H1 (cell line): ENCODE data around the gene OSBPL9. TPM values are rescaled to one million over a fixed set of nuclear protein-coding genes. Genes with fewer than 3 reads are reported as not detected.
A peak's percentile ranks its signal among the peaks of the same experiment; 100 is the strongest.

Experiments
- CTCF ChIA-PET: fragments of 300-600 bp; sonication (Branson Sonifier 250); formaldehyde crosslinking; loops from one replicate; lab custom pipeline; 2021; ENCODE audit not compliant: partially characterized antibody; lab: Charles Lee
- POLR2A ChIA-PET: fragments of 300-600 bp; sonication (Branson Sonifier 250); formaldehyde crosslinking; loops from one replicate; lab custom pipeline; 2021; ENCODE audit warnings: inconsistent platforms; ENCODE audit not compliant: partially characterized antibody; lab: Charles Lee
- DNase-seq, 2 experiments: peaks; one replicate each; pipeline versions ENCODE4 v3.0.0 to v3.0.0-alpha.2; 2010 to 2022; ENCODE audit warnings: low spot score in 2 of 2, low read depth in 1 of 2, mixed read lengths in 1 of 2
- FAIRE-seq: peaks from 2 replicates; lab custom pipeline; 2011; peaks lifted over from hg19 to GRCh38; lab: Jason Lieb, UNC
- H2AFZ ChIP-seq: 2 replicates; pipeline ENCODE4 v1.8.1; 2012; ENCODE audit warnings: low read length, inconsistent platforms
- H2AK5ac ChIP-seq: 2 replicates; pipeline ENCODE4 v1.6.1; 2013; ENCODE audit warnings: low read depth, low read length
- H2BK120ac ChIP-seq: replicated peaks from 2 replicates; pipeline ENCODE3; 2013; ENCODE audit warnings: low read depth, low read length, inconsistent platforms
- H2BK12ac ChIP-seq: 2 replicates; pipeline ENCODE4 v1.6.1; 2013; ENCODE audit warnings: low read depth, low read length
- H2BK15ac ChIP-seq: 2 replicates; pipeline ENCODE4 v1.6.1; 2013; ENCODE audit warnings: low read length
- H2BK20ac ChIP-seq: 2 replicates; pipeline ENCODE4 v1.6.1; 2013; ENCODE audit warnings: low read length
- H2BK5ac ChIP-seq: 2 replicates; pipeline ENCODE4 v1.6.1; 2013; ENCODE audit warnings: low read depth, low read length
- H3K14ac ChIP-seq: 2 replicates; pipeline ENCODE4 v1.6.1; 2013; ENCODE audit warnings: inconsistent platforms; ENCODE audit not compliant: insufficient read length
- H3K18ac ChIP-seq: 2 replicates; pipeline ENCODE4 v1.6.1; 2013; ENCODE audit warnings: low read length; ENCODE audit errors: extremely low read depth
- H3K23ac ChIP-seq: 2 replicates; pipeline ENCODE4 v1.6.1; 2013; ENCODE audit warnings: inconsistent platforms; ENCODE audit not compliant: insufficient read length
- H3K23me2 ChIP-seq: 2 replicates; pipeline ENCODE4 v1.6.1; 2013; ENCODE audit warnings: low read depth, low read length
- H3K27ac ChIP-seq: 2 replicates; pipeline ENCODE4 v1.6.1; 2011; ENCODE audit warnings: low read depth, low read length, inconsistent platforms
- H3K27me3 ChIP-seq, 4 experiments: replicated peaks in 1 of 4; 1 replicate in 1 of 4; 2 replicates in 3 of 4; pipeline versions ENCODE4 v1.6.1 to v1.8.1; 2011 to 2013; ENCODE audit warnings: low read length in 3 of 4, mild to moderate bottlenecking in 3 of 4, inconsistent platforms in 2 of 4, mixed read lengths in 2 of 4, moderate library complexity in 1 of 4; ENCODE audit not compliant: control insufficient read depth in 3 of 4, insufficient read depth in 3 of 4; ENCODE audit errors: extremely low read depth in 1 of 4
- H3K36me3 ChIP-seq, 4 experiments: 2 replicates each; pipeline versions ENCODE4 v1.6.1 to v1.8.1; 2011 to 2013; ENCODE audit warnings: mild to moderate bottlenecking in 4 of 4, low read length in 3 of 4, moderate library complexity in 2 of 4, control low read depth in 1 of 4, inconsistent platforms in 1 of 4; ENCODE audit not compliant: insufficient read depth in 4 of 4, control insufficient read depth in 2 of 4
- H3K4ac ChIP-seq: replicated peaks from 2 replicates; pipeline ENCODE3; 2013; ENCODE audit warnings: low read length, low read depth, mixed read lengths, inconsistent platforms; ENCODE audit not compliant: insufficient read length
- H3K4me1 ChIP-seq, 4 experiments: replicated peaks in 1 of 4; 1 replicate in 1 of 4; 2 replicates in 3 of 4; pipeline versions ENCODE4 v1.6.1 to v1.8.1; 2011 to 2013; ENCODE audit warnings: low read length in 3 of 4, inconsistent platforms in 2 of 4, mixed read lengths in 1 of 4; ENCODE audit not compliant: insufficient read depth in 4 of 4, control insufficient read depth in 3 of 4
- H3K4me2 ChIP-seq, 2 experiments: 2 replicates each; pipeline versions ENCODE4 v1.6.1 to v1.8.1; 2011 to 2013; ENCODE audit warnings: low read depth in 2 of 2, low read length in 2 of 2, control low read depth in 1 of 2, inconsistent platforms in 1 of 2, mild to moderate bottlenecking in 1 of 2; ENCODE audit not compliant: insufficient read depth in 1 of 2
- H3K4me3 ChIP-seq, 4 experiments: fragments of 200-600, 300-600 bp in 1 of 4; sonication (generic), shearing (Covaris generic), sonication (Bioruptor Twin) in 1 of 4; 2 replicates each; pipeline versions ENCODE4 v1.5.1 to v1.8.1; 2011 to 2016; ENCODE audit warnings: low read length in 4 of 4, low read depth in 3 of 4, control low read depth in 2 of 4, inconsistent platforms in 2 of 4, mild to moderate bottlenecking in 2 of 4, mixed read lengths in 1 of 4, moderate library complexity in 1 of 4; ENCODE audit not compliant: insufficient read depth in 2 of 4; ENCODE audit errors: extremely low read depth in 1 of 4
- H3K56ac ChIP-seq: replicated peaks from 2 replicates; pipeline ENCODE3; 2013; ENCODE audit warnings: low read depth, mild to moderate bottlenecking, mixed read lengths, low read length, inconsistent platforms; ENCODE audit not compliant: insufficient read length
- H3K79me1 ChIP-seq: 2 replicates; pipeline ENCODE4 v1.6.1; 2013; ENCODE audit warnings: low read depth, low read length, control low read depth
- H3K79me2 ChIP-seq, 2 experiments: 2 replicates each; pipeline versions ENCODE4 v1.6.1 to v1.8.1; 2012 to 2013; ENCODE audit warnings: low read length in 2 of 2, mild to moderate bottlenecking in 2 of 2, inconsistent platforms in 1 of 2; ENCODE audit not compliant: insufficient read depth in 2 of 2, control insufficient read depth in 1 of 2
- H3K9ac ChIP-seq, 4 experiments: replicated peaks in 1 of 4; 1 replicate in 1 of 4; 2 replicates in 3 of 4; pipeline versions ENCODE4 v1.6.1 to v1.8.1; 2011 to 2013; ENCODE audit warnings: low read depth in 3 of 4, low read length in 3 of 4, control low read depth in 2 of 4, mild to moderate bottlenecking in 2 of 4, moderate library complexity in 2 of 4, inconsistent platforms in 1 of 4; ENCODE audit errors: extremely low read depth in 1 of 4
- H3K9me3 ChIP-seq, 2 experiments: 2 replicates each; pipeline versions ENCODE4 v1.6.1 to v1.8.1; 2012 to 2013; ENCODE audit warnings: mild to moderate bottlenecking in 2 of 2, moderate library complexity in 2 of 2, control low read depth in 1 of 2, inconsistent platforms in 1 of 2, low read depth in 1 of 2, low read length in 1 of 2, mixed read lengths in 1 of 2; ENCODE audit not compliant: insufficient read depth in 2 of 2
- H4K20me1 ChIP-seq, 2 experiments: replicated peaks in 1 of 2; 2 replicates each; pipeline versions ENCODE3 to v1.8.1; 2011 to 2013; ENCODE audit warnings: inconsistent platforms in 2 of 2, low read length in 2 of 2, mild to moderate bottlenecking in 1 of 2; ENCODE audit not compliant: insufficient read depth in 2 of 2, control insufficient read depth in 1 of 2
- H4K5ac ChIP-seq: 2 replicates; pipeline ENCODE4 v1.6.1; 2013; ENCODE audit warnings: low read length, low read depth, mixed read lengths, inconsistent platforms; ENCODE audit not compliant: insufficient read length
- H4K8ac ChIP-seq: 2 replicates; pipeline ENCODE4 v1.8.0; 2013; ENCODE audit warnings: mild to moderate bottlenecking, moderate library complexity, low read length, inconsistent platforms; ENCODE audit not compliant: insufficient read depth; ENCODE audit errors: extremely low read depth
- H4K91ac ChIP-seq: replicated peaks from 2 replicates; pipeline ENCODE3; 2013; ENCODE audit warnings: low read length, mixed read lengths, inconsistent platforms; ENCODE audit not compliant: insufficient read length
- CHD1 ChIP-seq: IDR thresholded peaks from 2 replicates; pipeline ENCODE4 v1.6.1; 2012; ENCODE audit warnings: low read depth, low read length, improper control_type of control experiment
- EZH2 ChIP-seq: fragments of 200-600 bp; sonication (generic); IDR thresholded peaks from 2 replicates; pipeline ENCODE4 v1.7.1; 2012; ENCODE audit warnings: low read depth, mild to moderate bottlenecking, moderate library complexity, low read length, inconsistent platforms; ENCODE audit not compliant: severe bottlenecking
- KDM4A ChIP-seq: IDR thresholded peaks from one replicate; pipeline ENCODE4 v1.7.1; 2012; ENCODE audit warnings: low read depth, mild to moderate bottlenecking, moderate library complexity, low read length, inconsistent platforms; ENCODE audit not compliant: severe bottlenecking
- POLR2A ChIP-seq, 2 experiments: IDR thresholded peaks; 1 replicate in 1 of 2; 2 replicates in 1 of 2; pipeline ENCODE4 v1.6.1; 2011; ENCODE audit warnings: low read depth in 2 of 2, low read length in 2 of 2, mild to moderate bottlenecking in 2 of 2; ENCODE audit errors: control extremely low read depth in 1 of 2
- POLR2AphosphoS5 ChIP-seq: IDR thresholded peaks from 2 replicates; pipeline ENCODE4 v1.6.1; 2011; ENCODE audit warnings: low read depth, low read length
- POU5F1 ChIP-seq: IDR thresholded peaks from 2 replicates; pipeline ENCODE4 v1.6.1; 2011; ENCODE audit warnings: low read depth, mild to moderate bottlenecking, low read length, moderate library complexity
- SIN3A ChIP-seq, 2 experiments: IDR thresholded peaks in 1 of 2; conservative IDR thresholded peaks in 1 of 2; 2 replicates each; pipeline ENCODE4 v1.6.1; 2011 to 2012; ENCODE audit warnings: low read length in 2 of 2, improper control_type of control experiment in 1 of 2, low read depth in 1 of 2, mild to moderate bottlenecking in 1 of 2
- SIRT6 ChIP-seq: IDR thresholded peaks from one replicate; pipeline ENCODE4 v1.7.1; 2012; ENCODE audit warnings: low read length, inconsistent platforms
- SP1 ChIP-seq: IDR thresholded peaks from 2 replicates; pipeline ENCODE4 v1.6.1; 2011; ENCODE audit warnings: low read depth, low read length
- SP4 ChIP-seq: IDR thresholded peaks from 2 replicates; pipeline ENCODE4 v1.6.1; 2012; ENCODE audit warnings: low read length, inconsistent platforms
- SRF ChIP-seq: IDR thresholded peaks from 2 replicates; pipeline ENCODE4 v1.6.1; 2011; ENCODE audit warnings: mild to moderate bottlenecking, low read depth, low read length, moderate library complexity
- SUZ12 ChIP-seq: fragments of 200-600 bp; sonication (generic); IDR thresholded peaks from 2 replicates; pipeline ENCODE4 v1.6.1; 2012; ENCODE audit warnings: mild to moderate bottlenecking, inconsistent platforms, low read length, moderate library complexity, mixed read lengths
- TEAD4 ChIP-seq: IDR thresholded peaks from 2 replicates; pipeline ENCODE4 v1.6.1; 2012; ENCODE audit warnings: low read depth, low read length, inconsistent platforms, mixed read lengths
- YY1 ChIP-seq: IDR thresholded peaks from 2 replicates; pipeline ENCODE4 v1.6.1; 2011; ENCODE audit warnings: low read depth, mild to moderate bottlenecking, low read length
- ZNF274 ChIP-seq: IDR thresholded peaks from 2 replicates; pipeline ENCODE4 v1.7.0; 2012; ENCODE audit warnings: low read length, borderline replicate concordance; ENCODE audit errors: extremely low read depth
- WGBS, 2 experiments: shearing (Covaris generic) in 1 of 2; methylation state at CpG; one replicate each; pipeline versions ENCODE4 v1.1.6 to v1.1.7; 2013 to 2015; ENCODE audit warnings: low lambda C conversion rate in 2 of 2, mixed read lengths in 2 of 2, inconsistent platforms in 1 of 2, low coverage in 1 of 2, missing lambda C conversion rate in 1 of 2; ENCODE audit not compliant: insufficient replicate concordance in 2 of 2, insufficient coverage in 1 of 2, insufficient read length in 1 of 2; ENCODE audit errors: extremely low coverage in 1 of 2, missing lambda C conversion rate in 1 of 2; 5-methylcytosine and 5-hydroxymethylcytosine counted together
- polyA plus RNA-seq, 7 experiments: library from polyadenylated mRNA; depleted of rRNA in 3 of 7; stranded (reverse) in 5 of 7; unstranded in 2 of 7; fragments of >200 nt in 5 of 7; fragments of 200-250 nt in 2 of 7; gene quantifications; 1 replicate in 5 of 7; 2 replicates in 1 of 7; 4 replicates in 1 of 7; pipeline versions ENCODE4 v1.2.1 to v1.2.3, GENCODE V29; 2011 to 2013; ENCODE audit warnings: missing spikeins in 2 of 7, mixed read lengths in 2 of 7
- total RNA-seq: library from RNA; stranded (reverse); fragmentation: NEBNext Ultra II Directional; extraction: Animal tissue kit (Norgen Biotek cat#: 25700); gene quantifications from 2 replicates; pipeline ENCODE4 v1.2.1, GENCODE V29; 2021

OSBPL9 gene
- total and polyA plus RNA-seq, 2 of the 8 experiments (the other 6 are each of a cell fraction or from before 2014, with no cell fraction given) = 58.2 to 71.6 TPM

DNA sequence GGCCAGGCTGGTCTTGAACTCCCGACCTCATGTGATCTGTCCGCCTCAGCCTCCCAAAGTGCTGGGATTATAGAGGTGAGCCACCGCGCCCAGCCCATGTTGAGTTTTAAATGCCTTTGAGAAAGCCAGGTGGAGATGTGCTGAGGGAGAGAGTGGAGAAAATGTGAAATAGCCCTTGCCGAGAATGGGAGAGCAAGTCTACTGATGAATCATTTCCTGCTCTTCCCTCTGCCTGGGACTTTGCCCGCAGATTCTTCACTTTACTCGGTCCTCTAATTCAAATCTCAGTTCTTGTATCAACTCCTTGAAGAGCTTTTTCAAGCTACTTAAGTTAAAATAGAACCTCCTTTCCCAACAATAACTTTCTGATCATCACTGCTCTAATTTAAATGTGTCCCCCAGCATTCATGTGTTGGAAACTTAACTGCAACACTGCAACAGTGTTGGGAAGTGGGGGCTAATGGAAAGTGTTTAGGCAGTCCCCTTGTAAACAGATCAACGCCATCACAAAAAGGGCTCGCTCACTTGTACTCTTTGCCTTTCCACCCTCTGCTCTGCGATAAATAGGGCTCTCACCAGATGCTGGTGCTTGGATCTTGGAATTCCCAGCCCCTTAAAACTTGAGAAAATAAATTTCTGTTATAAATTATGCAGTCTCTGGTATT, 27.8 kb downstream of the OSBPL9 start:
- Histone ChIP-seq H4K5ac (no peak overlapping the region), H4K20me1 (no peaks in the 10 kb centered on the region), H2BK20ac (no peak overlapping the region), H3K4ac (no peak overlapping the region), H2BK15ac (no peak overlapping the region), H2BK5ac (no peak overlapping the region), H3K27me3 (no peaks in the 10 kb centered on the region), H3K79me1 (peaks cover 2% of the 10 kb centered on the region; the same call in 1 of the 2 replicates), H2AFZ (no peak overlapping the region), H3K23me2 (no peaks in the 10 kb centered on the region), H3K18ac (no peak overlapping the region), H3K79me2 (peaks cover 0 to 7% of the 10 kb centered on the region in 2 experiments; a peak in 2 of 4 replicates), H3K9me3 (no peaks in the 10 kb centered on the region), H3K4me2 (no peak overlapping the region), H3K9ac (no peak overlapping the region), H3K23ac (no peak overlapping the region), H3K4me1 (peaks cover 0 to 10% (median 5%) of the 10 kb centered on the region in 4 experiments; a peak in 4 of 7 replicates), H3K56ac (no peak overlapping the region), H4K8ac (no peak overlapping the region), H2BK12ac (no peak overlapping the region), H3K36me3 (no peaks in the 10 kb centered on the region), H2AK5ac (no peak overlapping the region), H3K4me3 (no peak overlapping the region), H2BK120ac (no peak overlapping the region), H3K14ac (no peak overlapping the region), H4K91ac (no peak overlapping the region), H3K27ac (no peak overlapping the region)
- POLR2A ChIA-PET = no interaction called here
- peak in 1 of 2 experiments; percentile 5 for DNase-seq
- CTCF ChIA-PET = interaction anchor here (0.8 to 1.6 kb wide), 3 partner anchors 17 to 124 kb away, joined by 3 to 5 read pairs (median 3); no protein-coding TSS in a partner anchor
- FAIRE-seq = no peak
- 89% methylated on average over 10 of the region's 10 CpGs; no CpG with 5 or more reads in 1 of the 2 experiments for WGBS, 2 experiments
- no peak for TF ChIP-seq CHD1
- no peak for TF ChIP-seq SIRT6
- no peak for TF ChIP-seq EZH2
- TF ChIP-seq ZNF274 = no peak
- no peak for TF ChIP-seq SUZ12
- TF ChIP-seq POLR2A (IDR thresholded peaks at IDR 0.05; ENCODE audit: control extremely low read depth in 1 of 2, low read depth in 2 of 2, low read length in 2 of 2) = no peak
- no peak for TF ChIP-seq SP1
- no peak for TF ChIP-seq TEAD4
- TF ChIP-seq SP4 = no peak
- no peak for TF ChIP-seq KDM4A
- no peak for TF ChIP-seq SRF
- no peak for TF ChIP-seq POLR2AphosphoS5
- no peak for TF ChIP-seq SIN3A (conservative IDR thresholded peaks at IDR 0.05 in 1 of 2, IDR thresholded peaks at IDR 0.05 in 1 of 2; ENCODE audit: low read depth in 1 of 2, low read length in 2 of 2)
- no peak for TF ChIP-seq POU5F1
- no peak for TF ChIP-seq YY1
